Uterus (tissue), 2 donors: ENCODE measurements around the gene CYP2B6.
"Not testable (repeated sequence)": the region's sequence is repeated elsewhere in the genome, so short reads cannot be mapped to it uniquely, and the experiment has no call there.

Experiments used
- CTCF ChIP-seq, 4 experiments: fragments of 200-600 bp in 2 of 4; fragments of 450-650 bp in 2 of 4; sonication (generic) in 2 of 4; IDR thresholded peaks; one replicate each; pipeline ENCODE4 v1.5.1; 2016 to 2019; ENCODE audit warnings: antibody characterized with exemption in 4 of 4, mild to moderate bottlenecking in 2 of 4, moderate library complexity in 1 of 4
- POLR2A ChIP-seq, 2 donors: fragments of 450-650 bp; IDR thresholded peaks; one replicate each; pipeline ENCODE4 v1.6.1; 2016; ENCODE audit warnings: antibody characterized with exemption in 2 of 2, mild to moderate bottlenecking in 1 of 2, moderate library complexity in 1 of 2

DNA sequence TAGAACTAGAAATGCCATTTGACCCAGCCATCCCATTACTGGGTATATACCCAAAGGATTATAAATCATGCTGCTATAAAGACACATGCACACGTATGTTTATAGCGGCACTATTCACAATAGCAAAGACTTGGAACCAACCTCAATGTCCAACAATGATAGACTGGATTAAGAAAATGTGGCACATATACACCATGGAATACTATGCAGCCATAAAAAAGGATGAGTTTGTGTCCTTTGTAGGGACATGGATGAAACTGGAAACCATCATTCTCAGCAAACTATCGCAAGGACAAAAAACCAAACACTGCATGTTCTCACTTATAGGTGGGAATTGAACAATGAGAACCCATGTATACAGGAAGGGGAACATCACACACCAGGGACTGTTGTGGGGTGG lies 23.0 kb upstream of the CYP2B6 start:
- not testable (repeated sequence) for TF ChIP-seq POLR2A, CTCF (IDR thresholded peaks at IDR 0.05)
